A549 (cell line): Measurements from ENCODE around the gene TUBG2. TPM values are rescaled to one million over a fixed set of nuclear protein-coding genes. Genes with fewer than 3 reads are reported as not detected.

Experiments used
- ATAC-seq, 2 experiments: fragments of 200-7000 bp in 1 of 2; fragments of >200 bp in 1 of 2; cut with Nextera tagmentation in 1 of 2; cut with Tn5 transposase in 1 of 2; 3 replicates each; pipeline versions ENCODE4 v1.8.0 to v1.9.1; 2018 to 2020; ENCODE audit warnings: mild to moderate bottlenecking in 1 of 2, moderate library complexity in 1 of 2
- CTCF ChIA-PET: fragments of 300-600 bp; sonication (Branson Sonifier 250); formaldehyde crosslinking; extraction: SDS; loops from one replicate; lab custom pipeline; 2021; ENCODE audit warnings: antibody characterized with exemption, inconsistent platforms; lab: Yijun Ruan, JAX
- POLR2A ChIA-PET: fragments of 350-600 bp; formaldehyde crosslinking; extraction: SDS; loops from one replicate; lab custom pipeline; 2021; ENCODE audit warnings: antibody characterized with exemption, inconsistent platforms; lab: Yijun Ruan, JAX
- DNase-seq, 2 experiments: peaks; one replicate each; pipeline versions ENCODE4 v3.0.0 to v3.0.0-alpha.2; 2011 to 2016; ENCODE audit warnings: low read depth in 1 of 2, low spot score in 1 of 2
- FAIRE-seq: peaks from 2 replicates; lab custom pipeline; 2011; peaks lifted over from hg19 to GRCh38; lab: Jason Lieb, UNC
- H3K27ac ChIP-seq, 2 experiments: fragments of >200 bp; sonication (Bioruptor Twin); formaldehyde crosslinking; 3 replicates each; pipeline ENCODE4 v1.5.1; 2016 to 2017
- H3K4me1 ChIP-seq: fragments of >200 bp; sonication (Bioruptor Twin); formaldehyde crosslinking; 3 replicates; pipeline ENCODE4 v1.6.1; 2016
- H3K4me2 ChIP-seq: fragments of >200 bp; sonication (Bioruptor Twin); formaldehyde crosslinking; 3 replicates; pipeline ENCODE4 v1.6.1; 2016
- H3K4me3 ChIP-seq: fragments of >200 bp; sonication (Bioruptor Twin); formaldehyde crosslinking; 3 replicates; pipeline ENCODE4 v1.5.1; 2016
- H3K9me3 ChIP-seq: fragments of >200 bp; sonication (Bioruptor Twin); formaldehyde crosslinking; 3 replicates; pipeline ENCODE4 v1.6.1; 2016
- BHLHE40 ChIP-seq: IDR thresholded peaks from 2 replicates; pipeline ENCODE4 v1.6.1; 2012; ENCODE audit warnings: low read depth, low read length, inconsistent platforms
- CHD2 ChIP-seq: fragments of 150-350 bp; IDR thresholded peaks from 2 replicates; pipeline ENCODE4 v1.6.1; 2014; ENCODE audit warnings: low read length; ENCODE audit not compliant: partially characterized antibody
- EHF ChIP-seq: fragments of 250-450 bp; sonication (Bioruptor Pico); IDR thresholded peaks from 2 replicates; pipeline ENCODE4 v1.5.0; 2020; ENCODE audit warnings: mild to moderate bottlenecking
- EHMT2 ChIP-seq: fragments of 200-600 bp; sonication (generic); IDR thresholded peaks from 2 replicates; pipeline ENCODE4 v1.6.1; 2016; ENCODE audit warnings: antibody characterized with exemption, low read depth, mild to moderate bottlenecking, moderate library complexity
- ELK1 ChIP-seq: fragments of 150-350 bp; IDR thresholded peaks from 2 replicates; pipeline ENCODE4 v1.6.1; 2014; ENCODE audit warnings: low read depth, mild to moderate bottlenecking, low read length
- ESRRA ChIP-seq: fragments of 150-350 bp; IDR thresholded peaks from 2 replicates; pipeline ENCODE4 v1.6.1; 2014; ENCODE audit warnings: mild to moderate bottlenecking, low read length, borderline replicate concordance
- FOSB ChIP-seq: fragments of 250-450 bp; sonication (Bioruptor Pico); IDR thresholded peaks from 2 replicates; pipeline ENCODE4 v1.5.0; 2020; ENCODE audit warnings: mild to moderate bottlenecking, moderate library complexity
- GATA3 ChIP-seq: IDR thresholded peaks from 2 replicates; pipeline ENCODE4 v1.6.1; 2012; ENCODE audit warnings: borderline replicate concordance
- HDAC2 ChIP-seq: fragments of 200-600 bp; sonication (generic); IDR thresholded peaks from 2 replicates; pipeline ENCODE4 v1.6.1; 2016
- HEYL ChIP-seq: fragments of 250-450 bp; sonication (Bioruptor Pico); IDR thresholded peaks from 2 replicates; pipeline ENCODE4 v1.8.0; 2021; ENCODE audit warnings: mild to moderate bottlenecking, moderate library complexity
- HOXB13 ChIP-seq: fragments of 250-450 bp; sonication (Bioruptor Pico); IDR thresholded peaks from 2 replicates; pipeline ENCODE4 v1.5.0; 2020; ENCODE audit warnings: low read depth, mild to moderate bottlenecking, moderate library complexity
- HOXB5 ChIP-seq: fragments of 250-450 bp; sonication (Bioruptor Pico); IDR thresholded peaks from 2 replicates; pipeline ENCODE4 v1.5.0; 2020; ENCODE audit warnings: mild to moderate bottlenecking, moderate library complexity
- JUNB ChIP-seq: fragments of >200 bp; sonication (Bioruptor Twin); formaldehyde crosslinking; IDR thresholded peaks from 2 replicates; pipeline ENCODE4 v1.6.1; 2016
- KDM5A ChIP-seq: fragments of 200-600 bp; sonication (generic); IDR thresholded peaks from 2 replicates; pipeline ENCODE4 v1.6.1; 2016; ENCODE audit warnings: antibody characterized with exemption, mild to moderate bottlenecking
- MAZ ChIP-seq: fragments of 150-350 bp; IDR thresholded peaks from 2 replicates; pipeline ENCODE4 v1.6.1; 2014; ENCODE audit warnings: antibody characterized with exemption, low read depth, low read length, borderline replicate concordance
- NPAS2 ChIP-seq: fragments of 250-450 bp; sonication (Bioruptor Pico); IDR thresholded peaks from 2 replicates; pipeline ENCODE4 v1.8.0; 2022; ENCODE audit warnings: mild to moderate bottlenecking, moderate library complexity, borderline replicate concordance
- PBX3 ChIP-seq: IDR thresholded peaks from 2 replicates; pipeline ENCODE4 v1.6.1; 2012
- RARB ChIP-seq: fragments of 250-450 bp; sonication (Bioruptor Pico); IDR thresholded peaks from 2 replicates; pipeline ENCODE4 v1.8.0; 2021; ENCODE audit warnings: mild to moderate bottlenecking, moderate library complexity
- REST ChIP-seq: fragments of 200-600 bp; sonication (generic); IDR thresholded peaks from 2 replicates; pipeline ENCODE4 v1.6.1; 2016; ENCODE audit warnings: antibody characterized with exemption, mild to moderate bottlenecking, moderate library complexity
- SREBF2 ChIP-seq: fragments of 450-650 bp; IDR thresholded peaks from 2 replicates; pipeline ENCODE4 v1.6.1; 2014; ENCODE audit warnings: mild to moderate bottlenecking, moderate library complexity
- TFCP2L1 ChIP-seq: fragments of 250-450 bp; sonication (Bioruptor Pico); IDR thresholded peaks from 2 replicates; pipeline ENCODE4 v1.5.0; 2021; ENCODE audit warnings: mild to moderate bottlenecking
- USF2 ChIP-seq: fragments of 450-650 bp; IDR thresholded peaks from 2 replicates; pipeline ENCODE4 v1.6.1; 2014; ENCODE audit warnings: antibody characterized with exemption
- ZNF302 ChIP-seq: fragments of 250-450 bp; sonication (Bioruptor Pico); IDR thresholded peaks from 2 replicates; pipeline ENCODE4 v1.9.0; 2021; ENCODE audit warnings: inconsistent platforms, mild to moderate bottlenecking, moderate library complexity
- WGBS: methylation state at CpG from one replicate; pipeline ENCODE4 v1.1.6; 2017; ENCODE audit errors: missing lambda C conversion rate; 5-methylcytosine and 5-hydroxymethylcytosine counted together
- polyA plus RNA-seq, 4 experiments: library from polyadenylated mRNA; depleted of rRNA in 3 of 4; stranded (reverse); fragments of >200 nt; fragmentation: RNase III in 1 of 4; extraction: RNeasy Plus Mini Kit Qiagen cat#74134 plus additional on column Dnase treatment in 1 of 4; gene quantifications; 2 replicates in 3 of 4; 3 replicates in 1 of 4; pipeline ENCODE4 v1.2.3, GENCODE V29; 2011 to 2017
- TF ChIP-seq, protein P1 (sequence below): fragments of >200 bp; sonication (Bioruptor Twin); formaldehyde crosslinking; IDR thresholded peaks from 2 replicates; pipeline ENCODE4 v1.6.1; 2016

The TUBG2 gene
- polyA plus RNA-seq, 2 of the 4 experiments (the other 2 are of a cell fraction): 14.9 to 30.6 TPM

DNA sequence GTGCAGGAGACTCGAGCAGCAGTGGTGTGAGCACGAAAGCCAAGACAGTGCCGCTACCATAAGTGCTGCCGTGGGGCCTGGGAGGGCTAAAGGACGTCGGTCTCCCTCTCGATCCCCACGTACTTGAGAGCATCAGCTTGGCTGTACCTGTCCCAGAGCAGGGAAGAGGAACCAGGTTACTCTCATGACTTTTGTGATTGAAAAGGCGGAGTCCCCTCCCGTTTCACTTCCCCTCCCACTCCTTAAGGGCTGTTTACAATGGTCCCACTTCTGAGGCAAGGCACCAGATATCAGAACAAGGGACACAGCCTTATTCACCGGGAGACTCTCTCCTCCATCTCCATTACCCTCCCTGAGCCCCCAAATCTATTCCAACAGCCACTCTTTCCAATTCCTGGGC, 43.4 kb downstream of the TUBG2 start:
- ChIA-PET CTCF (interaction anchor here (0.9 to 1.6 kb wide), 3 partner anchors 19 to 122 kb away, joined by 3 to 4 read pairs (median 3); partner anchors contain the start of gene BECN1), POLR2A (no interaction called here)
- DNase-seq (no peak), ATAC-seq (no peak), FAIRE-seq (no peak)
- 87% methylated on average over 11 of the region's 11 CpGs for WGBS
- Histone ChIP-seq H3K4me3 (no peak overlapping the region), H3K4me1 (peaks cover 6% of the 10 kb centered on the region; the same call in 2 of the 3 replicates), H3K27ac (no peak overlapping the region), H3K4me2 (no peak overlapping the region), H3K9me3 (no peaks in the 10 kb centered on the region)
- TF ChIP-seq CHD2: no peak
- no peak for TF ChIP-seq NPAS2 (CRISPR knock-in tag)

GRCh38 chr17:42704490-42704836, 45.4 kb downstream of the TUBG2 start:
- no peak for TF ChIP-seq EHMT2
- TF ChIP-seq PBX3: no peak
- no peak for TF ChIP-seq CHD2
- TF ChIP-seq HOXB5 (CRISPR knock-in tag): no peak
- Histone ChIP-seq H3K27ac (no peak overlapping the region), H3K4me1 (no peaks in the 10 kb centered on the region), H3K4me3 (no peak overlapping the region), H3K4me2 (no peak overlapping the region), H3K9me3 (no peaks in the 10 kb centered on the region)
- DNase-seq: no peak
- no peak for ATAC-seq
- 94% methylated on average over 5 of the region's 5 CpGs for whole genome bisulfite sequencing
- ChIA-PET CTCF (interaction anchor here (0.7 to 3.0 kb wide), 10 partner anchors 8 to 127 kb away, joined by 3 to 17 read pairs (median 4); partner anchors contain the start of gene PSMC3IP), POLR2A (no interaction called here)
- no peak for FAIRE-seq

GRCh38 chr17:42704837-42705494, 45.9 kb downstream of the TUBG2 start:
- no peaks in the 10 kb centered on the region for H3K4me1 ChIP-seq
- POLR2A ChIA-PET: no interaction called here
- TF ChIP-seq EHMT2 (no peak), KDM5A (no peak), FOSB (no peak), REST (no peak), HEYL (CRISPR knock-in tag) (no peak), MAZ (no peak), HDAC2 (no peak), EHF (CRISPR knock-in tag) (no peak), JUNB (no peak), RARB (no peak), BHLHE40 (no peak), ESRRA (no peak), ZNF302 (CRISPR knock-in tag) (no peak), GATA3 (no peak), SREBF2 (no peak), HOXB13 (CRISPR knock-in tag) (no peak), TFCP2L1 (CRISPR knock-in tag) (no peak), USF2 (no peak), ELK1 (no peak)
- TF ChIP-seq, protein P1, sequence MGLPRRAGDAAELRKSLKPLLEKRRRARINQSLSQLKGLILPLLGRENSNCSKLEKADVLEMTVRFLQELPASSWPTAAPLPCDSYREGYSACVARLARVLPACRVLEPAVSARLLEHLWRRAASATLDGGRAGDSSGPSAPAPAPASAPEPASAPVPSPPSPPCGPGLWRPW: no peak
- TF ChIP-seq, all 56 proteins: peak for 0
- CTCF ChIA-PET: interaction anchor here (0.6 to 3.0 kb wide), 11 partner anchors 8 to 127 kb away, joined by 3 to 17 read pairs (median 4); partner anchors contain the start of gene PSMC3IP
- no peak overlapping the region for H3K4me3 ChIP-seq
- H3K4me2 ChIP-seq: no peak overlapping the region
- H3K9me3 ChIP-seq: no peaks in the 10 kb centered on the region
- FAIRE-seq: no peak
- WGBS: 85% methylated on average over 8 of the region's 8 CpGs
- no peak overlapping the region for H3K27ac ChIP-seq
- ATAC-seq: no peak
- no peak for DNase-seq
